Measurements from ENCODE around the gene IGFBPL1.

DNA sequence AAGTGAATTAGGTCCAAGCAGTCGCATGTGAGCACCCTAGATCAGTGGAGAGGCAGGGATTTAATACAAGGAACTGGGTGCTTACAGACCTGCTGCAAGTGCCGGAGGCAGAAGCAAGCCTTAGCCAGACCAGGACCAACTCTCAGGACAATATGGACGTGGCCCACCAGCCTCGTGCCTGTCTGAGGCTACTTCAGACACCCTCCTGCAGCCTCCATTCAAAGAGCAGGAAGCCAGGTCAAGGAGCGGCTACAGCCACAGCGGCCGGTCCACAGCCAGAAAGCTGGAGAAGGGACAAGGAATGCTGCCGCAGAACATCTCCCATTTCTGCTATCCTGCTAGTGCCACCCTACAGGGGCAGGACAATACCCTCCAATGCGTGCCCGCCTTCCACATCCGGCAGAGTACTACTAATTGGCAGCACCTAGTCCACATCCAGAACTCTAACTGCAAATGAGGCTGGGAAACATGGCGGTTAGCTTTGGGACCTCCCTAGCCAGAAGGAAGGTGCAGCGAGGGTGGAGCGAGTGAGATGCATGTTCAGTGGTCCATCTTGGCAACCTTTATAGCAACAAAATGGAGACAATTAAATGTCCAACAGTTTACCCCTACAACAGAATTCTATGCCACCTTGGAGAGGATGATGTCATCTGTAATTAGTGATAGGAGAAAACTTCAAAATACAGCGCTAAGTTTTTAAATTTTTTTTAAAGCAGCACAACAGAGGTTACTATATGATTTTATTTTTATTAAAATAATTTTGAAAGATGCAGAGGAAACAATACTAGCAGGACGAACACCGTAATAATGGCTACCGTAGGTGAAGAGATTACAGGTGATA, 32.8 kb downstream of the IGFBPL1 start:
- TF ChIP-seq CTCF (IDR thresholded peaks at IDR 0.05) (no peak), POLR2A (IDR thresholded peaks at IDR 0.05) (no peak)
